Hindlimb muscle (tissue), 1 donor: ENCODE measurements around the gene ACTRT2. TPM values are rescaled to one million over a fixed set of nuclear protein-coding genes. Genes with fewer than 3 reads are reported as not detected.

Source experiments
- DNase-seq: peaks from one replicate; pipeline ENCODE4 v3.0.0-alpha.2; 2013
- polyA plus RNA-seq: library from polyadenylated mRNA; unstranded; fragments of 120-200 nt; gene quantifications from one replicate; pipeline ENCODE4 v1.2.1, GENCODE V29; 2013; ENCODE audit not compliant: insufficient read length

Gene ACTRT2
- polyA plus RNA-seq, 1 donor = not detected

- DNase-seq = no peak
Observed at GRCh38 chr1:3033040-3033789, 11.9 kb downstream of the ACTRT2 start.

GRCh38 chr1:3033790-3034090 is 12.5 kb downstream of the ACTRT2 start:
- no peak for DNase-seq

GRCh38 chr1:3034162-3034561 is 12.9 kb downstream of the ACTRT2 start:
- no peak for DNase-seq

GRCh38 chr1:3034728-3035562 is 13.7 kb downstream of the ACTRT2 start:
- no peak for DNase-seq

GRCh38 chr1:3035563-3036446 is 14.5 kb downstream of the ACTRT2 start:
- peak; percentile 48 for DNase-seq

- DNase-seq = no peak
Observed at GRCh38 chr1:3036447-3037280, 15.4 kb downstream of the ACTRT2 start.

GRCh38 chr1:3037281-3038040 is 16.2 kb downstream of the ACTRT2 start:
- DNase-seq = no peak

- no peak for DNase-seq
Observed at GRCh38 chr1:3038113-3038551, 16.9 kb downstream of the ACTRT2 start.

- DNase-seq = no peak
Observed at GRCh38 chr1:3038571-3039181, 17.4 kb downstream of the ACTRT2 start.

- no peak for DNase-seq
Observed at GRCh38 chr1:3040004-3040403, 18.7 kb downstream of the ACTRT2 start.

GRCh38 chr1:3042481-3042880 is 21.2 kb downstream of the ACTRT2 start:
- no peak for DNase-seq

GRCh38 chr1:3049164-3049563 is 27.9 kb downstream of the ACTRT2 start:
- no peak for DNase-seq

GRCh38 chr1:3049905-3050304 is 28.6 kb downstream of the ACTRT2 start:
- no peak for DNase-seq

GRCh38 chr1:3050603-3051002 is 29.3 kb downstream of the ACTRT2 start:
- no peak for DNase-seq

- no peak for DNase-seq
Observed at GRCh38 chr1:3051270-3052268, 30.3 kb downstream of the ACTRT2 start.

GRCh38 chr1:3052501-3052900 is 31.2 kb downstream of the ACTRT2 start:
- DNase-seq = no peak

- no peak for DNase-seq
Observed at GRCh38 chr1:3053366-3053980, 32.2 kb downstream of the ACTRT2 start.

GRCh38 chr1:3053986-3054385 is 32.7 kb downstream of the ACTRT2 start:
- DNase-seq = no peak

GRCh38 chr1:3054474-3054873 is 33.2 kb downstream of the ACTRT2 start:
- no peak for DNase-seq
